Thoracic aorta (tissue), 2 donors: ENCODE data around the gene EIF4E3. TPM values are rescaled to one million over a fixed set of nuclear protein-coding genes. Genes with fewer than 3 reads are reported as not detected.

Source experiments
- ATAC-seq: fragments of 150-250 bp; one replicate; pipeline ENCODE4 v1.8.0; 2017; ENCODE audit warnings: low read depth; ENCODE audit not compliant: insufficient number of reproducible peaks, low FRiP score
- DNase-seq: peaks from one replicate; pipeline ENCODE4 v3.0.0-alpha.2; 2020; ENCODE audit warnings: low spot score
- H3K27ac ChIP-seq, 2 donors: fragments of 200-600 bp; sonication (generic); 1 replicate in 1 of 2; 2 replicates in 1 of 2; pipeline ENCODE4 v1.5.1; 2016; ENCODE audit warnings: mild to moderate bottlenecking in 2 of 2, moderate library complexity in 2 of 2
- H3K27me3 ChIP-seq: fragments of 200-600 bp; sonication (generic); replicated peaks from 2 replicates; pipeline ENCODE4 v1.6.0; 2016; ENCODE audit warnings: mild to moderate bottlenecking; ENCODE audit not compliant: insufficient read depth
- H3K36me3 ChIP-seq: fragments of 200-600 bp; sonication (generic); one replicate; pipeline ENCODE4 v1.5.1; 2016
- H3K4me1 ChIP-seq, 2 donors: fragments of 200-600 bp; sonication (generic); 1 replicate in 1 of 2; 2 replicates in 1 of 2; pipeline versions ENCODE4 v1.5.1 to v1.6.0; 2016; ENCODE audit warnings: low read depth in 2 of 2, mild to moderate bottlenecking in 1 of 2; ENCODE audit not compliant: control insufficient read depth in 1 of 2
- H3K4me3 ChIP-seq: fragments of 200-600 bp; sonication (generic); 2 replicates; pipeline ENCODE4 v1.5.1; 2016; ENCODE audit warnings: mild to moderate bottlenecking
- H3K9me3 ChIP-seq: fragments of 200-600 bp; sonication (generic); 2 replicates; pipeline ENCODE4 v1.5.1; 2016
- total RNA-seq, 2 donors: library from RNA; depleted of rRNA; stranded (reverse); fragments of >200 nt; gene quantifications; one replicate each; pipeline versions ENCODE4 v1.1.0 to v1.2.3, GENCODE V29; 2016
- TF ChIP-seq, protein P1 (sequence below): fragments of 200-600 bp; sonication (generic); IDR thresholded peaks from one replicate; pipeline ENCODE4 v1.5.1; 2019; ENCODE audit warnings: antibody characterized with exemption

The EIF4E3 gene
- total RNA-seq, 2 donors from 2014 or later: 8.8 to 12.1 TPM

DNA sequence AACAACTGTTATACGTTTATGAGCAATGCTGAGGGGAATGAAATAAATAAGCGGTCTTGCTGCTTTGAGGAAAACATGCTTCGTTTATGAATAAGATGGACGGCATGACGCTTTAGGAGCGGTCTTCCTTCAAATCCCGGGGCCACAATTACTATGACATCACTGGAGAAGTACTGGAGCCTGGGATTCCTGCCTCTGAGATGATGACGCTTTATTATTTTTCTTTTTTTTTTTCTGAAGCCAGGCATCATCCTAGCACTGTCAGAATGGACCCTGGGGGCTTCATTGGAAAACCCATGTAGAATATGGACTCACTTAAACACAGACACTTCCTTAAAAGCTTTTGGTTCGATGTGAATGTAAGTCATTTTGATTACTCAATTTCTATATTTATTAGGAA is 89.2 kb downstream of the EIF4E3 start:
- Histone ChIP-seq H3K4me3 (no peak overlapping the region), H3K27ac (no peak overlapping the region), H3K4me1 (no peaks in the 10 kb centered on the region), H3K27me3 (no peaks in the 10 kb centered on the region), H3K36me3 (no peaks in the 10 kb centered on the region), H3K9me3 (no peaks in the 10 kb centered on the region)
- TF ChIP-seq, protein P1, sequence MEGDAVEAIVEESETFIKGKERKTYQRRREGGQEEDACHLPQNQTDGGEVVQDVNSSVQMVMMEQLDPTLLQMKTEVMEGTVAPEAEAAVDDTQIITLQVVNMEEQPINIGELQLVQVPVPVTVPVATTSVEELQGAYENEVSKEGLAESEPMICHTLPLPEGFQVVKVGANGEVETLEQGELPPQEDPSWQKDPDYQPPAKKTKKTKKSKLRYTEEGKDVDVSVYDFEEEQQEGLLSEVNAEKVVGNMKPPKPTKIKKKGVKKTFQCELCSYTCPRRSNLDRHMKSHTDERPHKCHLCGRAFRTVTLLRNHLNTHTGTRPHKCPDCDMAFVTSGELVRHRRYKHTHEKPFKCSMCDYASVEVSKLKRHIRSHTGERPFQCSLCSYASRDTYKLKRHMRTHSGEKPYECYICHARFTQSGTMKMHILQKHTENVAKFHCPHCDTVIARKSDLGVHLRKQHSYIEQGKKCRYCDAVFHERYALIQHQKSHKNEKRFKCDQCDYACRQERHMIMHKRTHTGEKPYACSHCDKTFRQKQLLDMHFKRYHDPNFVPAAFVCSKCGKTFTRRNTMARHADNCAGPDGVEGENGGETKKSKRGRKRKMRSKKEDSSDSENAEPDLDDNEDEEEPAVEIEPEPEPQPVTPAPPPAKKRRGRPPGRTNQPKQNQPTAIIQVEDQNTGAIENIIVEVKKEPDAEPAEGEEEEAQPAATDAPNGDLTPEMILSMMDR: no peak
- no peak for DNase-seq
- no peak for ATAC-seq

DNA sequence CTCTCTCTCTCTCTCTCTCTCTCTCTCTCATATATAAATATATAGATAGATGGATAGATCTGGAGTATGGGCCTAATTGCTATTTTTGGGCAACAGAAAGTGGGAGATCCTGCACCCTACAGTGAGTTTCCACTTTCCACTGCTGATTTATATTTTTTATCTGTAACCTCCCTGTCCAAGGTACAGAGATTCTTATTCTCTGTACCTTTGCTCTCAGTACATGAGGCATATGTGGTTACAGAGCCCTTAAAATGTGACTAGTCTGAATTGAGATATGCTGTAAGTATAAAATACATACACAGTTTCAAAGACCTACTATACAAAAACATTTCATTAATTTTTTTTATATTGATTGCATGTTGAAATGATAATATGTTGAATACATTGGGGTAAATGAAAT is 90.5 kb downstream of the EIF4E3 start:
- no peaks in the 10 kb centered on the region for H3K27me3 ChIP-seq
- no peak overlapping the region for H3K4me3 ChIP-seq
- ATAC-seq: no peak
- H3K4me1 ChIP-seq: no peaks in the 10 kb centered on the region
- no peak for DNase-seq
- TF ChIP-seq, protein P1: no peak
- H3K9me3 ChIP-seq: no peaks in the 10 kb centered on the region
- no peak overlapping the region for H3K27ac ChIP-seq
- H3K36me3 ChIP-seq: no peaks in the 10 kb centered on the region

DNA sequence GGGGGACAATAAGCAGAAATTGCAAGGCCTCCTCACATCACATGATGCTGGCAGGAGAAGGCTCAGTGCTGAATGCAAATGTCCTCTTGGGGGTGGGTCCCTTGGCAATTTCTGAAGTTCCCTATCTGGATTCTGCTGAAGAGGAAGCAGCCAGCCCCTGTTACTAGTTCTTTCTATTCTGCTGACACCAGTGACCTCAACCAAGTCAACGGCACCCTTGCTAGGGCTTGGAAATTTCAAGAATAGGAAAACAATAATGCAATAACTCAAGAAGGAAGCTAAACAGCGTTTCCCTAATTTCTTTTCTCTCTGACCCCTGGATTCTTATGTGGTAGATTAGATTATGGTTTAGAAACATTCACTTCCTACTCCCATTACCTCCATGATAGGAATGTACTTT is 95.5 kb downstream of the EIF4E3 start:
- H3K36me3 ChIP-seq: no peaks in the 10 kb centered on the region
- DNase-seq (no peak), ATAC-seq (no peak)
- no peaks in the 10 kb centered on the region for H3K4me1 ChIP-seq
- H3K9me3 ChIP-seq: no peaks in the 10 kb centered on the region
- no peaks in the 10 kb centered on the region for H3K27me3 ChIP-seq
- H3K4me3 ChIP-seq: no peak overlapping the region
- H3K27ac ChIP-seq: peak overlapping the region in 1 of 2 donors; percentile 1
- TF ChIP-seq, protein P1: no peak

DNA sequence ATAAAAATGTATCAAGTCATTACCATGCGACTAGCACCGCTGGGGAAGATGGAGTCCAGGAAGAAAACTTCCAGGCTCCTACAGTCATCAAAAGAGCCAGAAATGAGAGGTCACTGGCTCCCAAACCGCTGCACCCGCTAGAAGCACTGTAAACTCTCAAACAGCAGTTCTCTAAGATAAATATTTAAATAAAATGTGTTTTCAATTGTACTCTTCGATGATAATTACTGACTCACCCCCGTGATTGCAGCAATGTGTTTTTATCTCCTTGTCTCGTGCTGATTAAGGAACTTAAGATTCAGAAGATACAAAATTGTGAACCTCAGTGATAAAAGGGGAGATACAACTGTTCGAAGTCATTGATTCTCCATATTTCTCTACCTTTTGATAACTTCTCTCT is 95.9 kb downstream of the EIF4E3 start:
- no peaks in the 10 kb centered on the region for H3K4me1 ChIP-seq
- ATAC-seq (no peak), DNase-seq (no peak)
- no peak overlapping the region for H3K4me3 ChIP-seq
- no peaks in the 10 kb centered on the region for H3K9me3 ChIP-seq
- H3K36me3 ChIP-seq: no peaks in the 10 kb centered on the region
- H3K27ac ChIP-seq: no peak overlapping the region
- TF ChIP-seq, protein P1: no peak
- no peaks in the 10 kb centered on the region for H3K27me3 ChIP-seq

DNA sequence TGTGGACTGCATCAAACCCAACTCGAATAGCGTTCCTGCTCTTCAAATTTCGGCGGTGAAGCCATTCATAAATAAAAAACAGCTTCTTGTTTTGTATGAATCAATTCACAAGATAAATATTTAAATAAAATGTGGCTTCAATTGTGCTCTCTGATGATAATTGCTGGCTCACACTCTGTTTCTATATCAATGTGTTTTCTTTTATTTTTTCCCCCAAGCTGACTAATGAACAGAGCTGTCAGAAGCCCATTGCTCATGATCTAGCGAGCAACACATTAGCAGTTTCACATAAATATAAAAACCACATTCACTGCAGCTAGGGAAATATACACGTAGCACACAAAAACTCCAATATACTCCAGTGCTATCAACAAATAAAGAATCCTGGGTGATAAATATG is 96.7 kb downstream of the EIF4E3 start:
- Histone ChIP-seq H3K4me3 (no peak overlapping the region), H3K36me3 (no peaks in the 10 kb centered on the region), H3K27me3 (no peaks in the 10 kb centered on the region), H3K27ac (no peak overlapping the region), H3K4me1 (no peaks in the 10 kb centered on the region), H3K9me3 (no peaks in the 10 kb centered on the region)
- ATAC-seq (no peak), DNase-seq (no peak)
- TF ChIP-seq, protein P1: no peak
